HG02852 (cell line): ENCODE results near the gene RASL10A.

Experiments
- ATAC-seq: cut with Tn5 transposase; IDR thresholded peaks from one replicate; pipeline ENCODE4 v1.9.1; 2021; ENCODE audit warnings: mild to moderate bottlenecking, moderate library complexity; ENCODE audit not compliant: unreplicated experiment

RASL10A gene

DNA sequence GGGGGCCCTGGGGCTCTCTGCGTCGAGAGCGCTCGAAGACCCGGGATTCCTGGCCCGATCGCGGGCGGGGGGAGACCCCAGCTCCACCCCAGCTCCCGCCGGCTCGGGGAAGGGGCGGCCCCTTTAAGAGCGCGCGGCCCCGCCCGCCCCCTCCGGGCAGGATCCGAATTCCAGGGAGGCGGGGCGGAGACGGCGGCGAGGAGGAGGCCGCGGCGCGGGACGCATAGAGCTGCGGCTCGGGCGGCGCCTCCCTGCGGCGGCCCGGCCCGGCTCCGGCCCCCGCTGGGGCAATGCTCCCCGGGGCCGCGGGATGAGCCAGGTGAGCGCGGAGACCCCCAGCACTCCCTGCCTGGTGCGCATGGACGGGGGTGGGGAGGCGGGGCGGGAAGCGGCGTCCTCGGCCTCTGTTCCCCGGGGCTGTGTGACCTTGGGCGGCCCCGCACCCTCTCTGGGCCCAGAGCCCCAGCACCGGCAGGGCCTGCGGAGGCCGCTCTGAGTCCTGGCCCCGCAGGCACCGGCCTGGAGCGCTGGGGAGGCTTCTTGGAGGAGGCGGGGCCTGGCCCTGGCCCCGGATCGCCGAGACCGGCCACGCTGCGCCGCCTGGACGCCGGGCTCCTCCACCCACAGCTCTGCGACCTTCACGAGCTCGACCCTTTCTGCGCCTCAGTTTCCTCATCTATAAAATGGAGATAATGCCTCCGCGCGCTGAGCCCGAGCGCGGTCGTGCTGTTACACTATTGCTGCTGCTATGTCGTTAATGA lies 8.5 kb downstream of the RASL10A start:
- ATAC-seq, result no peak

DNA sequence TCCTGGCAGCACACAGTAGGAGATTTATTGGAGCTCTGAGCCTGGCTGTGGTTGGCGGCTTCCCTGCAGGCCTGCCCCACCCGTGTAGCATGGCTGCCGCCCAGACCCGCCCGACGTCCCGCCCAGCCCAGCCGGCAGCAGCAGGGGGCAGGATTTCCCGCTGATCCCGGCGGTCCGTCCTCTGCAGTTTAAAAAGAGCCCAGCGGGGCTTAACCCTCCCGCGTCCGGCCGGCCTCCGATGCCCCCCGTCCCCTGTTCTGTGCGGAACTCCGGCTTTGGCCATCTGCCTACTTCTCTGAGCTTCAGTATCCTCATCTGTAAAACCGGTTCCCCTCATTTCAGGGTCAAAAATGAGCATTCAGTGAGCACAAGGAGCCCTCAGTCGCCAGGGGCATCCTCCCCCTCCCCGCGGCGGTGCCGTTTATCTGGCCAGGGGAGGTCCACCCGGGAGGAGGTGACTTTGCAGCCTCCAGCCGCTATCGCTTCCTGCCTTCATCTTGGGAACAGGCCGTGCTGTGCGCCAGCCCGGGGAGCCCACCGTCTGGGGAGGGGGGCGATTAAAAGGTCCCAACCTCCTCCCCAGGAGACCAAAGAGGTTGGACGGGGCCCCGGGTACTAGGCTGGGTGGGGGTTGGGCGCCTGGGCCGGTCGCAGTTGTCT lies 9.2 kb downstream of the RASL10A start, which contains the start of gene GAS2L1:
GAS2L1 (plus strand) TSS at position 476 of the 660 bp plus-strand sequence. CDS start 1,456 bp downstream, outside the sequence.
- no peak for ATAC-seq

DNA sequence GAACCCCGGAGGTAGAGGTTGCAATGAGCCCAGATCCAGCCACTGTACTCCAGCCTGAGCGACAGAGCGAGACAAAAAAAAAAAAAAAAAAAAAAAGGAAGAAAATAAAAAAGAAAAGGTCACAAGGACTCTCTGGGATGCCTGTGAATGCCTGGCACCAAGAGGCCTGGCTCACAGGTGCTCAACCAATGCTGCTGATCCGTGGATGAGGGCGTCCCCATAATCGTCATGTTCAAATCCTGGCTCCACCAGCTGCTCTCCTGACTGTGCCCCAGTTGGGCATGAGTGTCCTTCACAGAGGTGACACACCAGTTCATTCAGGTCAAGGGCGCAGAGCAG lies 9.7 kb downstream of the RASL10A start:
- ATAC-seq, result no peak

DNA sequence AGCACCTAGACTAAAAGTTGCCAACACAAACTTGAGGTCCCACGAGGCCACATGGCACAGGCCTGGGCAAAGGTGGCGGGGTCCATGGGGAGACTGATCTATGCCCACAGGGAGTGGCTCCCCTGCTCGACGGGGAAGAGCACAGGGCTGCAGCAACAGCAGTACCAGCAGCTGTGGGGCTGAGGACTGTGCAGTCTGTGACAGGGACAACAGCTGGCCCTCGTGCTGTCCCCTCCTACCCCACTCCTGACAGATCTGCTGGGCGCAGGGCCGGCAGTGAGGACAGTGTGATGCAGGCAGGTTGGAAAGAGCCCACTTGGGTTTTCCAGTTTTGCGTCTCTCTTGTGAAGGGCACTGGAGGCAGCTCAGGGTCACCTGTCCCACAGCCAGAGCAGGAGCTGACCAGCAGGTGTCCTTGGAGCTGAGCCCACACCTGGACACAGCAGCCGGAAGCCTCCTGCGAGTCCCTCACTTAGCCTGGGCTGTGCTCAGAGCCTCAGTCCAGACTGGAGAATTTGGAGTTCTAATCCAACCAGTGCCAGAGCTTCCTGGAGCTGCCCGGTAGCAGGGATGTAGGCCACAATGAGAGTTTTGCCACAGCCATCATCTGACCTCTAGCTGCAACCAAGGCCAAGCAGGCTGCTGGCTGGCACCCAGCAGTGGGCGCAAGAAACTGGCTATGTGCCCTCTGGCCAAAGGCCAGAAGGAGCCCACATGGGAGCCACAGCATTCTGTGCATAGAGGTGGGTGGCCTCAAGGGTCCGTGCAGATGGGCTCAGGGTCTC lies 12.6 kb downstream of the RASL10A start:
- no peak for ATAC-seq

DNA sequence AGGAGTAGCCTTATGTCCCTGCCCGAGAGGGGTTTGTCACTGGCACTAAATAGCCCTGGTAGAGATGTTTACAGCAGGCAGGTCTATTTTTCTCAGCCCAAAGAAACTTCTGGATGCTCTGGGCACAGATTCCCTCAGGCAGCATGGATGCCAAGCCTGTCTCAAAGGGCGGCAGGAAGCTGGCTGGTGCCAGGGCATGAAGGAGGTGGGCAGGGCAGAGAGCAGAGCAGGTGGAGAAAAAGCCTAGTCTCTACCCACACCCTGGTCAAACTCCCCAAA lies 13.2 kb downstream of the RASL10A start:
- no peak for ATAC-seq

DNA sequence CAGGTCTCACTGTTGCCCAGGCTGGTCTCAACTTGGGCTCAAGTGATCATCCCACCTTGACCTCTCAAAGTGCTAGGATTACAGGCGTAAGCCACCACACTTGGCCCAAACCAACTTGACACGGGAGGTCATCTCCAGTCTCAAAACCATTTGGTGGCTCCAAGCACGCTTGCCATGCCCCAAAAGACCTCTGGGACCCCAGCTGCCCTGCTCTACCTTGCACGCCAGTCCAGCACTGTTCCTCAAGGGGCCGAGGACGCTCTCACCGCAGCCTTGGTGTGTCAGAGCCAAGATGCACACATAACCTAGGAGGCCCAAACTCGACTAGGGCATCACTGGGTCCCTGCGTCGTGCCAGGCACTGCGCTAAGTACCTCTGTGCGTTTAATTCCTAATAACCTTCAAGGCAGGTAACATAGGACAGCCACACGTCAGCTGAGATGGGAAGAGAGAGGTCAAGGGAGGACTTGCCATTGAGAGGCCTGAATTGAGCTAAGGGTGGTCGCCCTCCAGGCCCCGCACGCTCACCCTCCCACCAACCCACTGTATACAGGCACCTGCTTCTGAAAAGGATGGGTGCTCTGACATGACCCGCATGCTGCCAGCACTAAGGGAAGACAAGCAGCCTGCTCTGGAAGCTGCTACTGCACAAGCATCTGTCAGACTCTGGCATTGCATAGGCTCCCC lies 13.6 kb downstream of the RASL10A start:
- no peak for ATAC-seq

DNA sequence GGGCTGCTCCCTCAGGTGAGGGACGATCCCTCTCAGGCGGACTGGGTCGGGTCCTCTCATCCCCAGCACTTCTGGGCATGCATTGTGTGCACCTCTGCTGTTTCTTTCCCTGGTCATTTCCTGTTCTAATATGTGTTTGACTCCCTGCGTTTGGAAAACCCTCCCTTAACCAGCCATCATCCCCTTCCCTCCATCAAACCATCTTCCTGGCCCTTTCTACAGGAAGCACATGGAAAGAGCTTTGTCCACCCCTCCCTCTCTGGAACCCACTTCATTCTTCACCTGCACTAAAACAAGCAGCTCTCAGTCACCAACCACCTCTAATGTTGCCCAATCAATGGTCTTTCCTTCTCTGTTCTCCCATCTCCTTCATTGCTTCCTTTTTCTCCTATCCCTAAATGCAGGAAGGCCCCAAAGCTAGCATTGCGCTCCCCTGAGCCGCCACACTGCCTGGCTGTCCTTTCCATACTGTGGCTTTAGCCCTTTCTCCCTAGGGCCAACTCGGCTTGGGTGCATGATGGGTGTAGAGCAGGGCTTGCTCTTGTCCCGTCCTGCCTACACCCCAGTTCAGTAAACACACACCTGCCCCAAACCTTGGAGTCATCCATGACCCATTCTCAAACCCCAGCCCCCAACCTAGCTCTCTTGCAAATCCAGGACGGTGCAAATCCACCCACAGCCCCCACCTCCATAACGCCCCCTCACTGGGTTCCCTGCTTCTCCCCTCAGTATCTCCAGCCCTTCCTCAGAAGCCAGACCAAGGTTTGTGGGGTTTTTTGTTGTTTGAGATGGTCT lies 14.5 kb downstream of the RASL10A start:
- no peak for ATAC-seq

DNA sequence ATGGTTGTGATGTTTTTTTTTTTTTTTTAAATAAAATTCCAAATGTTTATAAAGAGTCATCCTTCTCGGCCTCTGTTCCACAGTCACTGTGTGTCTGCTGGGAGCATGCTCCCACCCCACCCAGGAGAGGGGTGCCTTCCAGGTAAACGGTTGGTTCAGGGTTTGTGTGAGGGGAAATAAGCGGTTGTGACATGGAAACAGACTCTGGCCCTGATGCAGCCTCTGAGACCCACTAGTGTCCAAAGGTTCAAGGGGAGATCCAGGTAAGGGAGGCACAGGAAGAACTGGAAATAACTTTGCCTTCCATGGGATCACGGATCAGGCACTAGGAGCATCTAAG lies 15.1 kb downstream of the RASL10A start:
- ATAC-seq, result no peak

DNA sequence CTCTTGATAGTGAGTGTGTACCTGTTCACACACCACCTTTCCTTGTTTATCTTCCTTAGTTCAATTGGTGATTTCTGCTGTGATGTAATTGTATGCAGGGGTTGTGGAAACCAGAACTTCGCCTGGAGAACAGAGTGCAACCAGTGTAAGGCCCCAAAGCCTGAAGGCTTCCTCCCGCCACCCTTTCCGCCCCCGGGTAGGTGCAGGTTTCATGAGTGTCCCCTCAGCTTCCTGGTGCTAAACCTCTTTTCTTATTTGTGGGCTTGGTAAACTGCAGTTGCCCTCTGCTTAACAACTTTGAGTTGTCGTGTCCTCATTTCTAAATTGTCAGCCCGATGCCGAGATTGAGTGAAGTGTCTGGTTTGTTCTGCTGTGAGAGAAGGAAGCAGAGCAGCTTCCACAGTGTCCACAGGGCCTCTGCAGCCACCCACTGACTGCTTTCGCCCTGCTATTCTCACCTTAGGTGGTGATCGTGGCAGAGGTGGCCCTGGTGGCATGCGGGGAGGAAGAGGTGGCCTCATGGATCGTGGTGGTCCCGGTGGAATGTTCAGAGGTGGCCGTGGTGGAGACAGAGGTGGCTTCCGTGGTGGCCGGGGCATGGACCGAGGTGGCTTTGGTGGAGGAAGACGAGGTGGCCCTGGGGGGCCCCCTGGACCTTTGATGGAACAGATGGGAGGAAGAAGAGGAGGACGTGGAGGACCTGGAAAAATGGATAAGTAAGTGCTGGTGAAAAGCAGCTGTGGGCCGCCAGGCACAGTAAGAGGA lies 16.2 kb downstream of the RASL10A start:
- no peak for ATAC-seq

DNA sequence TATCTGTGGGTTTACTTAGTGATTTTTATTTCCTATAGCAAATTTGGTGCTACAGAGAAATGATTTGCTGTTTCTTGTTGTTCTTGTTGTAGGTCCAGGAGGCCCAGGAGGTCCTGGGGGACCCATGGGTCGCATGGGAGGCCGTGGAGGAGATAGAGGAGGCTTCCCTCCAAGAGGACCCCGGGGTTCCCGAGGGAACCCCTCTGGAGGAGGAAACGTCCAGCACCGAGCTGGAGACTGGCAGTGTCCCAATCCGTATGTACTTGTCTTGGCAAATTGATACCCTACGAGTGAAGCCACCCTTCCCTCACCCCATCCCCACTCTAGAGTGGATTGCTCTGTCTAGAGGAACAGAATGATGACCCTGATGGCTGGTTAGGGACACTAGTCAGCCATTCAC lies 16.9 kb downstream of the RASL10A start:
- ATAC-seq, result no peak

DNA sequence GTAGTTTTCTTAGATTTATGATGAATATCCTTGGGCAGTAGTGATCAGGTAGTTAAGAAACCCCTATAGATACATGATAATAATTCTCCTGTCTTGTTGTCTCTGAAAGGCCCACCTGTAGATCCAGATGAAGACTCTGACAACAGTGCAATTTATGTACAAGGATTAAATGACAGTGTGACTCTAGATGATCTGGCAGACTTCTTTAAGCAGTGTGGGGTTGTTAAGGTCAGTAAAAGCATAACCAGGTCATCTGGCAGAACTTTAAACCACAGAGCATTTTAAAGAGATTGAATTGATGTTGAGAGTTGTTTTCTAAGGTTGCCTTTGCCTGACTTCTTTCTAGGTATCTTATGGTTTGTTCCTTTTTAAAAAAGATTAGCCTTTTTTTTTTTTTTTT lies 23.1 kb downstream of the RASL10A start:
- ATAC-seq, result no peak

DNA sequence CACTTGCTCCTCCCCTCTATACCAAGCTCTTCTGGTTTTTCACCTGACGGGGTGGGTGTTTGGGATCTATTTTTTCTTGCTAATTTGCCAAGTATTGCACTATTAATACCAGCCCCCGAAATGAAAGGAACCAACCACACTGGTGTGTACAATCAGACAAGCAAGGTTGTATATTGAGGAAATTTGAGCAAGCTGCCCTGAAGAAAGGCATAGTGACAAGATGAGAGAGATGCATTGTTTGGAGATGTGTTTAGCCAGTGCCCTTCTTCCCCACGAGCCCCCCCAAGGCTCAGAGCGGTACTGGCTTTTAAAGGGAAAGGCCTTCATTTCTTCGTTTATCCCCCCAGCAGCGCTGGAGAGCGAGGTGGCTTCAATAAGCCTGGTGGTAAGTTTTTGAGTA lies 24.3 kb downstream of the RASL10A start:
- no peak for ATAC-seq

DNA sequence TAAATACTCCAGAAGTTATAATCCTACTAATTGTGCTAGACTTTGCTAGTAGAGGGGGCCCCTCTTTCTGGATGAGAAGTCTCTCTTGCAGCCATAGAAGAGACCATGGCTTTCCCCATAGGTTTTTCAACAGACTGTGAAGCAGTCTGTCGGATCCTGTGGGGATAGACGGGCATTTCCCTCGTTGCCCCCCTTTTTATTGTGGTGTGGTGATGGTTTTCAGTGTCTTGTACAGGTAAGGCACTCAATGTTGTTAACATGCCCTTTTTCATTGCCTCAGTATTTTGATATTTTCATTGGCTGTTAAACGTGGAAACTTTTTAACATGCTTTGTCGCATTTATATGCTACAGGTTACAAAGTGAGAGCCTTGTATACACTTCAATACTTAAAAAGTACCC lies 25.4 kb downstream of the RASL10A start:
- no peak for ATAC-seq

DNA sequence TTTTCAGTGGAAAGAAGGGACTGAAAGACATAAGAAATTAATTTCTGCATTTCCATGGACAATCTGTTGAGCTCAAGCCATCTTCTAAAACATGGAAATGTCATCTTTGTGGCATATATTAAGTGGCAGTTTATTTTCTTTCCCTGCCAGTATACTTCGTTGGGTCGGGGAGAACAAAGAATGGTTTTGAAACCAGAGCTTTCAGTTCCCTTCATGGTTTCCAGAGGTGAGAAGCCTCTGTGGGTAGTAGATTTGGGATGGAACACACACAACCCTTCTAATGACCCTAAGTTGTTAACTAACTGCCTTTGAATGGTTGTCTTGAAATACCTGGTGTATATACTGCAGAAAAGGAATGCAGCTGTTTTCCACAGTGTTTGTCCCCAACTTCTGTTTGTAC lies 26.7 kb downstream of the RASL10A start:
- ATAC-seq, result no peak

DNA sequence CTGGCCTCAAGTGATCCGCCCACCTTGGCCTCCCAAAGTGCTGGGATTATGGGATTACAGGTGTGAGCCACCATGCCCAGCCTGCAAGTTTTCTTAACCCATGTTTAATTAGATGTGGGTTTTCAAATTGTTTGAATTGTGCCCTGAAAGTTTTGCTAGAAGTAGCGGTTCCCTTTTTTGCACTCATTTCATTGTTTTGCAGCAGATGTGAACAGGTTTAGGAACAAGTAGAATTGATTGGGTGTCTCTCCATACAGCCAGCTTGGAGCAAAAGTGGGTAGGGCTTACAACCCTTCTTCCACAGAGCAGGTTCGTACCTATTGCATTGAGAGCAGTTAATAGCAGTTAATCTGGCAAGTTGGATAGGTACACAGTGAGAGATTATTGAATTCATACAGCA lies 31.3 kb downstream of the RASL10A start:
- no peak for ATAC-seq

DNA sequence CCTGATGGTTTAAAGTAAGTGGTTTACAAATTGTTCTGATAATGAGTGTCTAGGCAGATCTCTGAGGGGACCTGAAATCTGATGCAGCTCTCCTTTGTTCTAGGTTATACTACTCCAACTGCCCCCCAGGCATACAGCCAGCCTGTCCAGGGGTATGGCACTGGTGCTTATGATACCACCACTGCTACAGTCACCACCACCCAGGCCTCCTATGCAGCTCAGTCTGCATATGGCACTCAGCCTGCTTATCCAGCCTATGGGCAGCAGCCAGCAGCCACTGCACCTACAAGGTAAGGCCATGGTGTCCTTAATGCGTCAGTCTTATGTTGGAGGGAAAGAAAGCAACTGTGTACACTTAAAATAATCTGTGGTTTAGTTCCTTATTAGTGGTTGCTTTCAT lies 37.6 kb downstream of the RASL10A start:
- ATAC-seq, result no peak

DNA sequence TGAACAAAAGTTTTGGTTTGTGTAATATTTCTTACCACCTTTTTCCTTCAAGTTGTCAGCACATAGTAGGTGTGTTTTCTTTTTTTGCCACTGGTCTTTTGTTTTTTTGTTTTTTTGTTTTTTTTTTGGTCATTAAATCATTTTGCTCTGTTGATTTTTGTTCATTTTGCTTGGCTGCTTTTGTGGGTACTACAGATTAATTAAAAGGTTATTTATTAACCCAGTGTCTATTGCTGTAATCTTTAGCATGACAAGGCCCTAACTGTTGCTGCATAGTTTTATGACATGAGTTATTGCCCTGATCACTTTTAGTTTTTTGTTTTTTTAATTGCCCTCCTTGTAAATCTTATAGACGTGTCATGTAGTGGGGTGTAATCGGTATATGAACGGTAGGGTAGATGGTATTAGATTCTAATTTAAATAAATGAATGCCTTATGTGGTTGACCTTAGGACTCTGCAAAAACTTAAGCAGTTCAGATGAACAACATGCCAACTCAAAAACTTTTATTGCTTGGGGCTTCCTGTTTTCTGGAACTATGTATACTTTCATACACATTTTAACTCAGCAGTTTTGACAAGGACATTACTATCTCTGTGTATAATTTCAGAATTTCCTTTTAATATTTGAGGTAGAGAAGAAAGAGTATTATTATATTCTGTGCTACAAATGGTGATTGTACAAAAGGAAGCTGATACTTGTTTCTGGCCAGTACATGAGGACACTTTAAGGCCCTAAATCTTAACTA lies 39.5 kb downstream of the RASL10A start:
- ATAC-seq, result no peak

DNA sequence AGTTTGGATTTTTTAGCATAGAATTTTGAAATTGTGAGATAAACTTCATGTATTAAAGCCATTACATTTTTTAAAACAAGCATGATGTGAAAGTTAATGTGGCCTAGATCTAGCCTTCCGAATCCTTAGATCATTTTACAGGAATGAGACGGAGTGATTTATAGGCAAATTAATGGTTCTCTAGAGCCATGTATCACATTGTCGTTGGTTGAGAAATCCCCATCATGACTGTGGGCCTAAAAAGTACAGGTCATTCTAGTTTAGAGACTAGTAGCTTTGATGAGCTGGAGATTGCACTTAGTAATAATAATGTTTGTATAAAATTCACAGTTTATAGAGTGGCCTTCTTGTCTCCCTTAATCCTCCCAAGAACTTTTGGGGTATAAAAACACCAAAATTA lies 40.3 kb downstream of the RASL10A start:
- ATAC-seq, result no peak

DNA sequence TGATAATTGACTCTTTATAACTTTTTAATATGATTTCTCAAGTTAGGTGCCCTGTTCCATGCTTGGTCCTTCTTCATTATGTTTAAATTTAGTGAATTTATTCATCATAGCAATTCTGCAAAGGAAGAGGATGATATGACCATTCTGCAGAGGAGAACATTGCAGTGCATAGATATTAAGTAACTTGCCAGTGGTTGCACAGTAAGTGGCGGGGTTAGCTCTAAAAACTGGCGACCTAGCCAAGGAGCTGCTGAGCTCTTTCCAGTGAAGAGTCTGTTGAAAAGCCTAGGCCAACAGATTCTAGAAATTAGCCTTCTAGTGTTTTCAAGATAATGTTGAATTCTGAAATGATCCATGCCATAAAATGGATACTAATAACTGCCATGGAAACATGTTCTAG lies 42.9 kb downstream of the RASL10A start:
- no peak for ATAC-seq
